Calu3 (cell line): ENCODE results near the gene MAP7. TPM values are rescaled to one million over a fixed set of nuclear protein-coding genes. Genes with fewer than 3 reads are reported as not detected.
"Not testable (repeated sequence)": the region's sequence is repeated elsewhere in the genome, so short reads cannot be mapped to it uniquely, and the experiment has no call there.

Source experiments
- BruUV-seq: library from RNA; stranded (reverse); fragments of 400-500 nt; replicated peaks from 2 replicates; lab custom pipeline; 2021; lab: Mats Ljungman, UMichigan
- CTCF ChIA-PET: fragments of 300-600 bp; sonication (Branson Sonifier 250); formaldehyde crosslinking; loops from one replicate; lab custom pipeline; 2022; ENCODE audit warnings: antibody characterized with exemption; lab: Charles Lee
- DNase-seq: peaks from one replicate; pipeline ENCODE4 v3.0.0; 2022
- H3K27ac Mint-ChIP-seq: one replicate; pipeline ENCODE4 v1.8.0; 2022; ENCODE audit warnings: mixed read lengths; ENCODE audit not compliant: unreplicated experiment
- H3K27me3 Mint-ChIP-seq: one replicate; pipeline ENCODE4 v1.8.0; 2022; ENCODE audit warnings: mixed read lengths; ENCODE audit not compliant: unreplicated experiment
- H3K36me3 Mint-ChIP-seq: one replicate; pipeline ENCODE4 v1.8.0; 2022; ENCODE audit warnings: mild to moderate bottlenecking, moderate library complexity, mixed read lengths; ENCODE audit not compliant: insufficient read depth, unreplicated experiment
- H3K4me1 Mint-ChIP-seq: one replicate; pipeline ENCODE4 v1.8.0; 2022; ENCODE audit warnings: mild to moderate bottlenecking, low read depth, mixed read lengths; ENCODE audit not compliant: unreplicated experiment
- H3K4me3 Mint-ChIP-seq: one replicate; pipeline ENCODE4 v1.8.0; 2022; ENCODE audit warnings: mild to moderate bottlenecking, low read depth, moderate library complexity, mixed read lengths; ENCODE audit not compliant: unreplicated experiment
- H3K9me3 Mint-ChIP-seq: one replicate; pipeline ENCODE4 v1.8.0; 2022; ENCODE audit warnings: low read depth, mixed read lengths; ENCODE audit not compliant: unreplicated experiment
- CTCF ChIP-seq: fragments of 200-600 bp; IDR thresholded peaks from one replicate; pipeline ENCODE4 v1.8.0; 2022; ENCODE audit warnings: antibody characterized with exemption; ENCODE audit not compliant: unreplicated experiment
- intact Hi-C: fragments of 100-400 bp; cut with micrococcal nuclease; formaldehyde crosslinking; loops from one replicate; pipeline ENCODE4 v1.10.0; 2022; ENCODE audit not compliant: unreplicated experiment
- total RNA-seq: library from RNA; stranded (reverse); gene quantifications from 2 replicates; pipeline ENCODE4 v1.2.3, GENCODE V29; 2022

The MAP7 gene
- total RNA-seq, 1 experiment from 2014 or later = 30.1 TPM

- TF ChIP-seq CTCF = no peak
- no peak overlapping the region for H3K27ac Mint-ChIP-seq
- no peaks in the 10 kb centered on the region for H3K36me3 Mint-ChIP-seq
- H3K27me3 Mint-ChIP-seq = no peaks in the 10 kb centered on the region
- DNase-seq = no peak
- CTCF ChIA-PET = no interaction called here
- no peaks in the 10 kb centered on the region for H3K4me1 Mint-ChIP-seq
- no peak overlapping the region for H3K4me3 Mint-ChIP-seq
- intact Hi-C loops = no loop called here
- no TSS peak for BruUV-seq
- no peaks in the 10 kb centered on the region for H3K9me3 Mint-ChIP-seq
Measured at GRCh38 chr6:136483906-136484305, 66.3 kb downstream of the MAP7 start.

GRCh38 chr6:136483005-136483404 lies 67.2 kb downstream of the MAP7 start:
- DNase-seq, H3K4me3 Mint-ChIP-seq, CTCF ChIA-PET, H3K27me3 Mint-ChIP-seq, intact Hi-C loops, BruUV-seq, H3K4me1 Mint-ChIP-seq, H3K36me3 Mint-ChIP-seq, H3K27ac Mint-ChIP-seq, H3K9me3 Mint-ChIP-seq: not testable (repeated sequence)

- Mint-ChIP-seq H3K27ac (no peak overlapping the region), H3K36me3 (no peaks in the 10 kb centered on the region), H3K4me3 (no peak overlapping the region), H3K4me1 (no peaks in the 10 kb centered on the region), H3K9me3 (peaks cover 2% of the 10 kb centered on the region), H3K27me3 (no peaks in the 10 kb centered on the region)
- no peak for TF ChIP-seq CTCF
- no peak for DNase-seq
- CTCF ChIA-PET = no interaction called here
- BruUV-seq = no TSS peak
- intact Hi-C loops = no loop called here
Measured at GRCh38 chr6:136477548-136477947, 72.7 kb downstream of the MAP7 start.

GRCh38 chr6:136475686-136476085 lies 74.5 kb downstream of the MAP7 start:
- H3K4me1 Mint-ChIP-seq = peaks cover 7% of the 10 kb centered on the region
- intact Hi-C loops = no loop called here
- no peaks in the 10 kb centered on the region for H3K27me3 Mint-ChIP-seq
- H3K27ac Mint-ChIP-seq = no peak overlapping the region
- no TSS peak for BruUV-seq
- CTCF ChIA-PET = no interaction called here
- H3K4me3 Mint-ChIP-seq = no peak overlapping the region
- H3K36me3 Mint-ChIP-seq = no peaks in the 10 kb centered on the region
- H3K9me3 Mint-ChIP-seq = peaks cover 2% of the 10 kb centered on the region
- no peak for TF ChIP-seq CTCF
- DNase-seq = no peak

- Mint-ChIP-seq H3K4me1 (peaks cover 7% of the 10 kb centered on the region), H3K4me3 (no peak overlapping the region), H3K36me3 (no peaks in the 10 kb centered on the region), H3K9me3 (peaks cover 2% of the 10 kb centered on the region), H3K27me3 (no peaks in the 10 kb centered on the region), H3K27ac (no peak overlapping the region)
- intact Hi-C loops = no loop called here
- TF ChIP-seq CTCF = no peak
- no TSS peak for BruUV-seq
- no peak for DNase-seq
- CTCF ChIA-PET = no interaction called here
Measured at GRCh38 chr6:136474241-136474640, 76.0 kb downstream of the MAP7 start.
